LHCN-M2 (cell line): Measurements from ENCODE around the gene ADAM15. TPM values are rescaled to one million over a fixed set of nuclear protein-coding genes. Genes with fewer than 3 reads are reported as not detected.

Source experiments
- DNase-seq: peaks from one replicate; pipeline ENCODE4 v3.0.0-alpha.2; 2012; ENCODE audit warnings: low read depth
- total RNA-seq: library from RNA; depleted of rRNA; stranded (reverse); fragments of >200 nt; gene quantifications from 2 replicates; pipeline ENCODE4 v1.2.3, GENCODE V29; 2014

The ADAM15 gene
- total RNA-seq, 1 experiment from 2014 or later = 86.7 TPM

DNA sequence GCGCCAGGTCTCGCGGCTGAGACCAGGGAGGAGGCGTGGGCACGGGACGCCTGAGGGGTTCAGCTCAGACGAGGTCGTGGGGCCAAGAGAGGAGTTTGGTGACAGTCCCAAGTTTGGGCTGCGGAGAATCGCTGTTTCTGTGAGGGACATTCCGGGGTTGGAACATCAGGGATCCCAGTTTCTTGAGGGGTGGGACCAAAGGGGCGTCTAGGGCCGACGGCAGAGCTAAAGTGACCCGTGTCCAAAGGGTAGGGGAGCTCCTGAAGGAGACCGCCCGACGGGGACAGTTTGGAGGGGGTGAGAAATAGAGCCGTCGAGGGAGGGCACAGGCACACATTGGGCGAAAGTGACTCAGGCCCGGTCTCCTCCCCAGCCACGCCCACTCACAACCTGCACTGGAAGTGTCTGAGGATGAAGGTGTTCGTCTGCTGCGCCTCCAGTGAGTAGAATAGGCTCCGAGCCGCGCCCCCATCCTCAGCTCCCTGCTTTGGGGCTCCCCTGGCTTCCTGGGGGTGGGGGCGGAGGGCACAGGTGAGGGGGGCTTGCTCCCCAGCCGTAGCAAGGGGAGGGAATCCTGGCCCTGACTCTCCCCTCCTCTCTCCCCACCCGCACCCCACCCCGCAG lies 34.5 kb downstream of the ADAM15 start:
- no peak for DNase-seq

DNA sequence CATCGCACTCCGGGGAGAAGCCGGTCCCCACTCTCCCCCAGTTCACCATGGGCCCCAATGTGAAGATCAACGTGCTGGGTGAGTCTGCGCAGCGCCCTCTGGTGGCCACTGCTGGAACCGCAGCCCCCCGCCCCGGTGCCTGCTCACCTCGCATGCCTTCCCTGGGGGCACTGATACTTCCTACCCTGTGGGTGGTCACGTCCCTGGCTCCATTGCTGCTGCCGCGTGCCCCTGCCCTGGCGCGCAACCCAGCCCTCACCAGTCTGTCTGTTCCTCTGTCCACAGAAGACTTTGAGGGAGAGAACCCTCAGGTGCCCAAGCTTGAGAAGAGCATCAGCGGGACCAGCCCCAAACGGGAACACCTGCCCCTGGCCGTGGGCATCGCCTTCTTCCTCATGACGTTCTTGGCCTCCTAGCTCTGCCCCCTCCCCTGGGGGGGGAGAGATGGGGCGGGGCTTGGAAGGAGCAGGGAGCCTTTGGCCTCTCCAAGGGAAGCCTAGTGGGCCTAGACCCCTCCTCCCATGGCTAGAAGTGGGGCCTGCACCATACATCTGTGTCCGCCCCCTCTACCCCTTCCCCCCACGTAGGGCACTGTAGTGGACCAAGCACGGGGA lies 35.1 kb downstream of the ADAM15 start:
- DNase-seq = peak; percentile 29

- no peak for DNase-seq
Measured at GRCh38 chr1:155086856-155087535, 35.9 kb downstream of the ADAM15 start.

- peak; percentile 53 for DNase-seq
Measured at GRCh38 chr1:155091071-155092051, 40.2 kb downstream of the ADAM15 start.

DNA sequence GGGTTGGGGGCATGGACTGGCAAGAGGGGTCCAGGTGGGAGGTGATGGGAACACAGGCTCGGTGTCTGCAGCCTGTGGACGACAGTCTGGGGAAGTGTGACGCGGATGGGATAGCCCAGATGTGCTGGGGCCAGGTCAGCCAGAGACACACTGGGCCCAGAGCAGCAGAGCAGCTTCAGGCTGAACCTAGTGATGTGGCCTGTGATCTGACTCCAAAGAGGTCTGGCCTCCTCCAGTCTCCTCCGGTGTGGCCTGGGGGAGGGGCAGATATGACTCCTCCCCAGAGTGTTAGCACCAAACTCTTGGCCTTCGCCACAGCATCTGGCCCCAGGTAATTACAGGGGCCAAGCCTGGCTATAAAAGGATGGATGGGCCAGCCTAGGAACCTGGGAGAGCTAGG lies 41.0 kb downstream of the ADAM15 start:
- no peak for DNase-seq

GRCh38 chr1:155092641-155093040 lies 41.5 kb downstream of the ADAM15 start:
- no peak for DNase-seq

DNA sequence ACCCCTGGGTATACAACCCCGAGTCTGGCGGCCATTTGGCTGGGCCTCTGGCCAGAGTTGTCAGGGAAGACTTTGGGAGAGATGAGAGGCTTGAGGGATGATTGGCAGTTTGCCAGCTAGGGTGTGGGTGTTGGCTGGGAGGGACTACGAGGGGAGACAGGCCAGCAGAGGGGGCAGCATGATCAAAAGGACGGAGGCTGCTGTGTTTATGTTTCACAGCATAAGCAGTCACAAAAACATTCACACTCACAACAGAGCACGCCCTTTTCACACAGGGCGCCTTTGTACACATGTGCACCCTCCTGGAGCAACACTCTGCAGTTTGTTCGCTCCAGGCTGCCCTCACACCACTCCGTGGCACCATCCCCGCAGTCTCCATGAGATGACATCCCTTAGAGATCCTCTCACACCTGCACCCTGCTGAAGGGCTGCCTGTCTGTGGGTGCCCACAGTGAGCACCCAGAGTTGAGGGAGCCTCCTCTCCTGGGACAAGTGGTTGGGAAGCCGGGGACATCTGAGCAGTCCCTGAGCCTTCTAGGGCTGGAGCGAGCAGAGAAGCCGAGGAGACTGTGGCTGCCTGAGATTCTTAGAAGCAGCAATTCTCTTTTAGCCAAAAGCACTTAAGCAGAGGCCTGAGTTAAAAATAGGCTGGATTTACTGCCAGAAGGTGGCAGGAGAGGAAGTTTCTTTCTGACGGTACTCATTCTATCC lies 43.0 kb downstream of the ADAM15 start:
- DNase-seq = no peak

DNA sequence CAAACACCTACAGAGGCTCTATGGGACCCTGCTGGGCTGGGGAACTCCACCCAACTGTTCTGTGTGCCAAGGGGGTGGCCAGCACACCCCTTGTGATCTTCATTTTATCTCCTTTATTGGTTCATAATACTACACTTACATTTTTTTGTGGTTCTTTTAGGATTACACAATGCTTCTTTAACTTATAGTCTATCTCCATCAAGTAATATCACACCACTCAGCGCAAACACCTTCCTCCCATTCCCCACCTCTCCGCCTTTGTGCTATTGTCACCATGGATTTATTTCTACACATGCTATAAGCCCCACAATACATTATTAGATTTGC lies 43.5 kb downstream of the ADAM15 start:
- DNase-seq = no peak

GRCh38 chr1:155099331-155099730 lies 48.2 kb downstream of the ADAM15 start:
- no peak for DNase-seq

GRCh38 chr1:155103325-155103724 lies 52.2 kb downstream of the ADAM15 start:
- DNase-seq = no peak

GRCh38 chr1:155104605-155105534 lies 53.8 kb downstream of the ADAM15 start:
- DNase-seq = no peak

DNA sequence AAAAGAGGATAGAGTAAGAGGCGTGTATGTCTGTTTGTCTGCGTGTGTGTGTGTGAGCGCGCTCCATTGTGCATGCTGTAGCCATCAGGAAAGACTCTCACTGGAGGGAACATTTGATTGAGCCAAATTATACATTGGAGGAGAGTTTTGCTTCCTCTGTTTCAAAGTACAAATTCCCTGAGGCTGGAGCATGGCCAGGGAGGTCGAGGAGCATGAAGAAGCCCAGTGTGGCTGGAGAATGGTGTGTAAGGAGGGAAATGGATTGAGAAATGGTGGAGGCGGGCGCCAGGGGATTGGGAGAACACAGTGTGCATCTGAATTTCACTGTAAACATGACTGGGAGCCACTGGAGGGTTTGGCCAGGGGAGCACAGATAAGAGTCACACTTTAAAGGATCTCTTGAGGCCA lies 54.5 kb downstream of the ADAM15 start:
- DNase-seq = no peak

GRCh38 chr1:155106862-155107261 lies 55.7 kb downstream of the ADAM15 start:
- no peak for DNase-seq

DNA sequence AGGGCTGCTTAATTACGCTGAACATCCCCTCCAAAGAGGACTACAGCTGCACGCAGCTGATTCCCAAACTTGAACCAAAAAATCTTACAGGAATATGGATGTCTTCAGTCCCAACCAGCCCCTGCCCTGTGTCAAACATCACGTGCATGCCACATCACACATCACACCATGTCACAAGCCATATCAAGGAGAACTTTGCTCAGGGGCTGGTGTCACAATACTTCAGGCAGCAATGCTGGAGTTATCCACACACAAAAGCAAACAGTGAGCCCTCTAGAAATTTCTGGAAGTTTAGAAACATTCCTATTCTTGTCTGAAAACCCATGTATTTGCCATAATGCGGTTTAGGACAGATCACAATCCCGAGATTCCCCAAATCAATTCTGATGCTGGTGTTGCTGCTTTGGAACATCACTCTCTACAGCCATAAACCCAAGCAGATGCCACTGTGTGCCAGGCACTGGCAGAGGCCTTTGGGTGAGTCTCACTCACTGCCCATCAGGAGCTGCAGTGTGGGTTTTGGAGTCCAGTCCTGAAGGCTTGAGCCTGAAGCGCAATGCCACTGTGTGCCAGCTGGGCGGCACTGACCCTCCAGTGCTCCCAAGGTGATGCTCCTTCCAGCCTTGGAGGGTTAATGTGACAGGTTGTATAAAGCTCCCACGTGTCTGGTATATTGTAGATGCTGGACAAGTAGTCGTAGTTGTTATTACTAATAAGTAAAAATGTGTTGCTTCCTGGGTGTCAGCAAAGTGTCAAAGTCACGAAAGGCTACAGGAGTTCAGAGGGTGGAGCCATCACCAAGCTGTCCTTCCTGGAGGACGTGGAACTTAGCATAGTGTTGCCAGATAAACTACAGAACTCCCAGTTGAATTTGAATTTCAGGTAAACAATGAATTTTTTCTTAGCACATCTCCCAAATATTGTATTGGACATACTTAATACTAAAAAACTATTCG lies 56.5 kb downstream of the ADAM15 start:
- no peak for DNase-seq

DNA sequence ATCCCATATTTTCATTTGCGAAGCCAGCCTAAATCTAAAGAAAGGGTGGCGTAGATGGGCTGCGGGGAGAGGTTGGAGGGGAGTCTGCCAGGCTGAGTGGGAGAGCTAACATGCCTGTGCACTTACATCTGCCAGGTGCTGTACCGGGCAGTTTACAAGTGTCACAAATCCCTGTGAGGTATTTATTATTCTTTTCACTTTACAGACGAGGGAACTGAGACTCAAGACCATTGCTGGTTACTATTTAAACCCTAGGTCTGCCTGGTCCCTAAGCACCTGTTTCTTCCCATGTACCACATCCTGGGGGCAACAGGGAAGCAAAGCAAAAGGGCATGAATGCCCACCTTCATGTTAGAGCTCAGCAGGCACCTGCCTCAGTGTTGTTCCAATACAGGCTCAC lies 57.2 kb downstream of the ADAM15 start:
- DNase-seq = no peak

GRCh38 chr1:155110381-155110780 lies 59.3 kb downstream of the ADAM15 start:
- DNase-seq = no peak

DNA sequence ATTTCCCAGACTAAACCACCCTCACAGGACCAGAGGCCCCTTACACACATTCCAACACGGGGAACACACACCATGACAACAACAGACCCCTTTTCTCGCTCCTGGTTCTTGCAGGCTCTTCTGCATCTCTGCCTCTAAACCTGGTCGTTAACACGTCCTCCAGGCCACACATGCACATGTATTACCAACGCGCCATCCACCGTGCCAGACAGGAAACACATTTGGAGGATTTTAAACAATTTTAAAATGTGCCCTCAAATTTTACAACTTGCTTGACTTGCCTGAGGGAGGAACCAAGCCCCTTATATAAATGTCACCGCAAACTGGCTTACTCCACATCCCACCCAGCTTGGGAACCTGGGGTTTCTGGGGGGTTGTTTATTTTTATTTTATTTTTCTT lies 59.7 kb downstream of the ADAM15 start:
- no peak for DNase-seq
